OCI-LY3 (cell line): ENCODE results near the gene GLIS1.

ENCODE experiments used
- CTCF ChIP-seq: fragments of 200-600, 300-600 bp; sonication (generic); IDR thresholded peaks from 2 replicates; pipeline ENCODE4 v1.5.1; 2014; ENCODE audit warnings: antibody characterized with exemption, low read length, low read depth
- EZH2phosphoT487 ChIP-seq: fragments of 200-600 bp; shearing (Covaris generic); IDR thresholded peaks from 2 replicates; pipeline ENCODE4 v1.6.1; 2018; ENCODE audit warnings: antibody characterized with exemption, mixed run types, low read depth

GRCh38 chr1:53547231-53547790 lies 191.7 kb downstream of the GLIS1 start:
- no peak for TF ChIP-seq CTCF
- no peak for TF ChIP-seq EZH2phosphoT487
